ENCODE results near the gene CYS1.

GRCh38 chr2:10054976-10055375, 25.2 kb downstream of the CYS1 start:
- TF ChIP-seq CTCF (IDR thresholded peaks at IDR 0.05; ENCODE audit: low read depth, low read length, missing input control): no peak
- no peak for TF ChIP-seq ATF3 (IDR thresholded peaks at IDR 0.05)
- no peak for TF ChIP-seq TAF1 (conservative IDR thresholded peaks at IDR 0.05)
- no peak for TF ChIP-seq JUND (IDR thresholded peaks at IDR 0.05)
- no peak for TF ChIP-seq REST (IDR thresholded peaks at IDR 0.05)
- no peak for TF ChIP-seq YY1 (IDR thresholded peaks at IDR 0.05)

All from liver (tissue), 3 donors.